MCF 10A (cell line): ENCODE data around the gene ANKMY1. TPM values are rescaled to one million over a fixed set of nuclear protein-coding genes. Genes with fewer than 3 reads are reported as not detected.

Experiments used
- BruUV-seq: library from RNA; stranded (reverse); fragments of 400-500 nt; replicated peaks from 2 replicates; lab custom pipeline; 2021; lab: Mats Ljungman, UMichigan
- CTCF ChIA-PET: fragments of 300-600 bp; sonication (Branson Sonifier 250); formaldehyde crosslinking; extraction: SDS; loops from one replicate; lab custom pipeline; 2021; ENCODE audit warnings: antibody characterized with exemption, inconsistent platforms; lab: Yijun Ruan, JAX
- POLR2A ChIA-PET: fragments of 300-600, 350-650 bp; sonication (Branson Sonifier 250); formaldehyde crosslinking; extraction: SDS; loops from one replicate; lab custom pipeline; 2020; ENCODE audit warnings: antibody characterized with exemption, inconsistent platforms; lab: Yijun Ruan, JAX
- DNase-seq: peaks from one replicate; pipeline ENCODE4 v3.0.0-alpha.2; 2018; ENCODE audit not compliant: unreplicated experiment
- H3K27ac Mint-ChIP-seq: one replicate; pipeline ENCODE4 v1.8.0; 2022; ENCODE audit warnings: mild to moderate bottlenecking, low read depth, mixed read lengths; ENCODE audit not compliant: unreplicated experiment
- H3K27me3 Mint-ChIP-seq: one replicate; pipeline ENCODE4 v1.8.0; 2022; ENCODE audit warnings: mixed read lengths; ENCODE audit not compliant: insufficient read depth, unreplicated experiment
- H3K36me3 Mint-ChIP-seq: one replicate; pipeline ENCODE4 v1.8.0; 2022; ENCODE audit warnings: mild to moderate bottlenecking, moderate library complexity, mixed read lengths; ENCODE audit not compliant: insufficient read depth, unreplicated experiment
- H3K4me1 Mint-ChIP-seq: one replicate; pipeline ENCODE4 v1.8.0; 2022; ENCODE audit warnings: mixed read lengths; ENCODE audit not compliant: insufficient read depth, unreplicated experiment
- H3K4me3 Mint-ChIP-seq: one replicate; pipeline ENCODE4 v1.8.0; 2022; ENCODE audit warnings: mild to moderate bottlenecking, moderate library complexity, mixed read lengths; ENCODE audit not compliant: unreplicated experiment
- H3K9me3 Mint-ChIP-seq: one replicate; pipeline ENCODE4 v1.8.0; 2022; ENCODE audit warnings: mixed read lengths; ENCODE audit not compliant: unreplicated experiment
- intact Hi-C: fragments of 100-400 bp; cut with micrococcal nuclease; formaldehyde crosslinking; loops from 2 replicates; pipeline ENCODE4 v1.14.1; 2022
- total RNA-seq: library from RNA; stranded (reverse); gene quantifications from 2 replicates; pipeline ENCODE4 v1.2.3, GENCODE V29; 2022
- TF ChIP-seq, protein P1 (sequence below): fragments of 200-600 bp; IDR thresholded peaks from one replicate; pipeline ENCODE4 v1.8.0; 2022; ENCODE audit warnings: antibody characterized with exemption, mild to moderate bottlenecking; ENCODE audit not compliant: unreplicated experiment

ANKMY1 gene
- total RNA-seq, 1 experiment from 2014 or later, result 22.2 TPM

- intact Hi-C loops, result no loop called here
- no peaks in the 10 kb centered on the region for H3K9me3 Mint-ChIP-seq
- no peak overlapping the region for H3K27ac Mint-ChIP-seq
- H3K36me3 Mint-ChIP-seq, result peaks cover 5% of the 10 kb centered on the region
- H3K4me1 Mint-ChIP-seq, result no peaks in the 10 kb centered on the region
- POLR2A ChIA-PET, result no interaction called here
- H3K4me3 Mint-ChIP-seq, result no peak overlapping the region
- H3K27me3 Mint-ChIP-seq, result no peaks in the 10 kb centered on the region
- CTCF ChIA-PET, result no interaction called here
- no TSS peak for BruUV-seq
- TF ChIP-seq, protein P1, sequence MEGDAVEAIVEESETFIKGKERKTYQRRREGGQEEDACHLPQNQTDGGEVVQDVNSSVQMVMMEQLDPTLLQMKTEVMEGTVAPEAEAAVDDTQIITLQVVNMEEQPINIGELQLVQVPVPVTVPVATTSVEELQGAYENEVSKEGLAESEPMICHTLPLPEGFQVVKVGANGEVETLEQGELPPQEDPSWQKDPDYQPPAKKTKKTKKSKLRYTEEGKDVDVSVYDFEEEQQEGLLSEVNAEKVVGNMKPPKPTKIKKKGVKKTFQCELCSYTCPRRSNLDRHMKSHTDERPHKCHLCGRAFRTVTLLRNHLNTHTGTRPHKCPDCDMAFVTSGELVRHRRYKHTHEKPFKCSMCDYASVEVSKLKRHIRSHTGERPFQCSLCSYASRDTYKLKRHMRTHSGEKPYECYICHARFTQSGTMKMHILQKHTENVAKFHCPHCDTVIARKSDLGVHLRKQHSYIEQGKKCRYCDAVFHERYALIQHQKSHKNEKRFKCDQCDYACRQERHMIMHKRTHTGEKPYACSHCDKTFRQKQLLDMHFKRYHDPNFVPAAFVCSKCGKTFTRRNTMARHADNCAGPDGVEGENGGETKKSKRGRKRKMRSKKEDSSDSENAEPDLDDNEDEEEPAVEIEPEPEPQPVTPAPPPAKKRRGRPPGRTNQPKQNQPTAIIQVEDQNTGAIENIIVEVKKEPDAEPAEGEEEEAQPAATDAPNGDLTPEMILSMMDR, result no peak
- no peak for DNase-seq
Observed at GRCh38 chr2:240602266-240603050, 44.7 kb upstream of the ANKMY1 start.

GRCh38 chr2:240601831-240602160 lies 44.0 kb upstream of the ANKMY1 start:
- H3K4me3 Mint-ChIP-seq, result no peak overlapping the region
- POLR2A ChIA-PET, result no interaction called here
- no TSS peak for BruUV-seq
- intact Hi-C loops, result no loop called here
- no peaks in the 10 kb centered on the region for H3K4me1 Mint-ChIP-seq
- no peak overlapping the region for H3K27ac Mint-ChIP-seq
- no peak for DNase-seq
- no peaks in the 10 kb centered on the region for H3K9me3 Mint-ChIP-seq
- CTCF ChIA-PET, result no interaction called here
- TF ChIP-seq, protein P1, result no peak
- H3K36me3 Mint-ChIP-seq, result peaks cover 5% of the 10 kb centered on the region
- H3K27me3 Mint-ChIP-seq, result no peaks in the 10 kb centered on the region

DNA sequence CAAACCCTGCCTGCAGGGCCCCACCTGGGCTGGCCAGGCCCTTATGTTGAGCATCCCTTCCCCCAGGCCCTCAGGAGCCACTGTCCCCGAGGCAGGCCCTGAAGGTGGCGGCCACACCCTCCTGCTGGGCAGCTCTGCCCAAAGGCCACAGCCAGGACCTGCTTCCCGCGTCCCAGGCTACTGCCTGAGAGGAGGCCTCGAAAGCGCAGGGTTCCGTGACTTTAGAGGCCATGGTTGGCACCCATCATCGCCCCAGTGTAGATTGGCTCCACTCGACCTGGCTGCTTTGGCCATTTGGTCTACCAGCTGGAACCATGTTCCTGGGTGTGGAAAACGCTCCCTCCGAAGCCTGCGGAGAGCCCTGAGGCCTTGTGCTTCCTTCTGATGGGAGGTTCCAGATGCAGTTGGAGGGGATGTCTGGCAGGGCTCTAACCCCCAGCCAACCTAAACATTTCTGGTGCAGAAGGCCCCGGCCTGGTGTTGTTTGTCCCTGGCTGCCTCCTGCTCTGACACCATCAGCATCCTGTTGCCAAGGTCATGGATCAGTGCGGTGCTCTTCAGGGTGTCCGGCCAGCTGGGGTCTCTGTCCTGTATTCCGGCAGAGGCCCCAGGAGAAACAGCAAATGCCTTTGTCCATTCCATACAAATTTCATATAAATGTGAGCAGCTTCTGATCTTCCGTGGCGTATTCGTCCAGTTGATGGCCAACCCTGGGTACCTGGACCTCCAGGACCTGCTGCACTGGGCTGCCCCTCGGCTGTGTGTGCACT lies 43.5 kb upstream of the ANKMY1 start:
- H3K27ac Mint-ChIP-seq, result no peak overlapping the region
- no peak for DNase-seq
- no TSS peak for BruUV-seq
- intact Hi-C loops, result no loop called here
- POLR2A ChIA-PET, result interaction anchor here (0.6 kb wide), 1 partner anchor 232 kb away, joined by 3 read pairs; no protein-coding TSS in a partner anchor
- H3K9me3 Mint-ChIP-seq, result no peaks in the 10 kb centered on the region
- no peaks in the 10 kb centered on the region for H3K4me1 Mint-ChIP-seq
- H3K36me3 Mint-ChIP-seq, result peaks cover 5% of the 10 kb centered on the region
- CTCF ChIA-PET, result no interaction called here
- TF ChIP-seq, protein P1, result no peak
- no peak overlapping the region for H3K4me3 Mint-ChIP-seq
- H3K27me3 Mint-ChIP-seq, result no peaks in the 10 kb centered on the region

DNA sequence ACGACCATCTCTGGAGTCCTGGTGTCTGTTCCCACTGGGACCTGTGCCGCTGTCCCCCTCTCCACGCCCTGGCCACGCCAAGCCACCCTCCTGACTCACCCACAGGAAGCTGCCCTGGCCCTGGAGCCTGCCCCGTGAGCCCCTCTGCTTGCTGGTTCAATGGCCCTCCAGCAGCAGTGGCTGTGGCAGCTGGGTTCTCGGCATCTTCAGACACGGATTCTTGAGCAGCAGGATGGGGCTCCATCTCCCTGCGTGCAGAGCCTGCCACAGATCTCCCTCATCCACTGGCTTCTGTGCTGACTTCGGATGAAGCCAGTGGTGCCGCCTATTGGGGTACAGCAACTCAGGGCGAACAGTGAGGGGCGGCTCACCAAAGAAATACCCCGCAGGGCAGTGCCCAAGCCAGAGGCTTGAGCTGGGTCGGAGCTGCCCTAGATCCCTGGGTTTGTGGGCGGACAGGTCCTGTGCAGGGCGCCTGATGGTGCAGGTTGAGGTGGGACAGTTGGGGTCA lies 42.7 kb upstream of the ANKMY1 start:
- H3K9me3 Mint-ChIP-seq, result no peaks in the 10 kb centered on the region
- DNase-seq, result no peak
- no peaks in the 10 kb centered on the region for H3K27me3 Mint-ChIP-seq
- H3K27ac Mint-ChIP-seq, result no peak overlapping the region
- intact Hi-C loops, result no loop called here
- peaks cover 5% of the 10 kb centered on the region for H3K36me3 Mint-ChIP-seq
- no peak overlapping the region for H3K4me3 Mint-ChIP-seq
- CTCF ChIA-PET, result no interaction called here
- POLR2A ChIA-PET, result interaction anchor here (0.6 kb wide), 2 partner anchors 36 to 231 kb away, joined by 3 read pairs; no protein-coding TSS in a partner anchor
- BruUV-seq, result no TSS peak
- TF ChIP-seq, protein P1, result no peak
- H3K4me1 Mint-ChIP-seq, result no peaks in the 10 kb centered on the region
